HG03442 (cell line): ENCODE measurements around the gene ELN.

Experiments
- ATAC-seq: cut with Tn5 transposase; IDR thresholded peaks from one replicate; pipeline ENCODE4 v1.9.1; 2021; ENCODE audit warnings: mild to moderate bottlenecking, moderate library complexity; ENCODE audit not compliant: unreplicated experiment

The ELN gene

GRCh38 chr7:74023092-74023536 is 4.9 kb upstream of the ELN start:
- ATAC-seq = no peak

- ATAC-seq = no peak
Observed at GRCh38 chr7:74023786-74024185, 4.2 kb upstream of the ELN start.

- ATAC-seq = no peak
Observed at GRCh38 chr7:74025146-74025545, 2.8 kb upstream of the ELN start.

- ATAC-seq = no peak
Observed at GRCh38 chr7:74025730-74026129, 2.2 kb upstream of the ELN start.

- ATAC-seq = no peak
Observed at GRCh38 chr7:74026406-74026902, 1.5 kb upstream of the ELN start.

- no peak for ATAC-seq
Observed at GRCh38 chr7:74026903-74027682, 880 bp upstream of the ELN start.

- no peak for ATAC-seq
Observed at GRCh38 chr7:74028321-74028838, 407 bp downstream of the ELN start.

GRCh38 chr7:74029089-74029785 is 1.3 kb downstream of the ELN start:
- ATAC-seq = no peak

- ATAC-seq = no peak
Observed at GRCh38 chr7:74029991-74030415, 2.0 kb downstream of the ELN start.

- ATAC-seq = no peak
Observed at GRCh38 chr7:74030861-74031260, 2.9 kb downstream of the ELN start.

- no peak for ATAC-seq
Observed at GRCh38 chr7:74031403-74032190, 3.6 kb downstream of the ELN start.

- no peak for ATAC-seq
Observed at GRCh38 chr7:74032191-74032490, 4.2 kb downstream of the ELN start.

- no peak for ATAC-seq
Observed at GRCh38 chr7:74032624-74033371, 4.8 kb downstream of the ELN start.

- ATAC-seq = no peak
Observed at GRCh38 chr7:74033372-74034311, 5.7 kb downstream of the ELN start.

- ATAC-seq = no peak
Observed at GRCh38 chr7:74037609-74038008, 9.6 kb downstream of the ELN start.

- ATAC-seq = no peak
Observed at GRCh38 chr7:74038194-74038961, 10.4 kb downstream of the ELN start.

- no peak for ATAC-seq
Observed at GRCh38 chr7:74039337-74039736, 11.4 kb downstream of the ELN start.

GRCh38 chr7:74040101-74040790 is 12.3 kb downstream of the ELN start:
- ATAC-seq = no peak
